CD14-positive monocyte (primary cell): Measurements from ENCODE around the gene ZAP70. TPM values are rescaled to one million over a fixed set of nuclear protein-coding genes. Genes with fewer than 3 reads are reported as not detected.

Experiments used
- DNase-seq, 3 donors: peaks; one replicate each; pipeline ENCODE4 v3.0.0-alpha.2; 2011 to 2022
- H2AFZ ChIP-seq: 2 replicates; pipeline ENCODE4 v1.6.0; 2012; ENCODE audit warnings: mild to moderate bottlenecking, low read depth, low read length, inconsistent platforms; ENCODE audit not compliant: insufficient read depth, poor library complexity, severe bottlenecking
- H3K27ac ChIP-seq, 2 donors: 1 replicate in 1 of 2; 2 replicates in 1 of 2; pipeline ENCODE4 v1.5.1; 2012 to 2013; ENCODE audit warnings: low read length in 2 of 2, control low read depth in 1 of 2, inconsistent platforms in 1 of 2, low read depth in 1 of 2, mild to moderate bottlenecking in 1 of 2
- H3K27me3 ChIP-seq, 2 donors: one replicate each; pipeline versions ENCODE4 v1.6.0 to v1.6.1; 2011 to 2013; ENCODE audit warnings: low read length in 2 of 2; ENCODE audit not compliant: control insufficient read depth in 2 of 2, insufficient read depth in 2 of 2
- H3K36me3 ChIP-seq, 2 donors: replicated peaks in 1 of 2; 1 replicate in 1 of 2; 2 replicates in 1 of 2; pipeline versions ENCODE4 v1.5.1 to v1.6.1; 2012 to 2013; ENCODE audit warnings: low read length in 2 of 2, control low read depth in 1 of 2, inconsistent platforms in 1 of 2, mild to moderate bottlenecking in 1 of 2; ENCODE audit not compliant: insufficient read depth in 2 of 2, control insufficient read depth in 1 of 2
- H3K4me1 ChIP-seq, 2 donors: 1 replicate in 1 of 2; 2 replicates in 1 of 2; pipeline versions ENCODE4 v1.5.1 to v1.6.1; 2012 to 2013; ENCODE audit warnings: low read length in 2 of 2, control low read depth in 1 of 2, inconsistent platforms in 1 of 2, mild to moderate bottlenecking in 1 of 2, moderate library complexity in 1 of 2; ENCODE audit not compliant: insufficient read depth in 2 of 2, control insufficient read depth in 1 of 2
- H3K4me2 ChIP-seq: replicated peaks from 2 replicates; pipeline ENCODE3; 2012; ENCODE audit warnings: low read length, moderate library complexity, mild to moderate bottlenecking; ENCODE audit not compliant: poor library complexity, severe bottlenecking; ENCODE audit errors: extremely low read depth
- H3K4me3 ChIP-seq, 3 experiments: fragments of 200-600 bp in 1 of 3; sonication (generic) in 1 of 3; replicated peaks in 1 of 3; 1 replicate in 2 of 3; 2 replicates in 1 of 3; pipeline ENCODE4 v1.5.1; 2011 to 2013; ENCODE audit warnings: low read length in 3 of 3, mild to moderate bottlenecking in 3 of 3, control low read depth in 2 of 3, low read depth in 2 of 3, inconsistent platforms in 1 of 3, moderate library complexity in 1 of 3
- H3K79me2 ChIP-seq: 2 replicates; pipeline ENCODE4 v1.6.0; 2012; ENCODE audit warnings: mild to moderate bottlenecking, control low read depth, inconsistent platforms, low read length, moderate library complexity; ENCODE audit not compliant: insufficient read depth
- H3K9ac ChIP-seq: 2 replicates; pipeline ENCODE4 v1.6.0; 2017; ENCODE audit warnings: low read length, mild to moderate bottlenecking; ENCODE audit not compliant: insufficient read depth, poor library complexity, severe bottlenecking
- H3K9me3 ChIP-seq, 2 donors: replicated peaks in 1 of 2; 1 replicate in 1 of 2; 2 replicates in 1 of 2; pipeline versions ENCODE4 v1.5.1 to v1.6.1; 2012 to 2013; ENCODE audit warnings: low read length in 2 of 2, control low read depth in 1 of 2; ENCODE audit not compliant: control insufficient read depth in 1 of 2, insufficient read depth in 1 of 2
- H4K20me1 ChIP-seq: 2 replicates; pipeline ENCODE4 v1.6.0; 2012; ENCODE audit warnings: mild to moderate bottlenecking, low read length, control low read depth, moderate library complexity; ENCODE audit not compliant: insufficient read depth
- H3K27ac Mint-ChIP-seq, 7 donors: one replicate each; pipeline ENCODE4 v1.8.0; 2020; ENCODE audit warnings: mild to moderate bottlenecking in 7 of 7, mixed read lengths in 7 of 7, moderate library complexity in 6 of 7, inconsistent platforms in 2 of 7
- H3K27me3 Mint-ChIP-seq, 3 donors: one replicate each; pipeline ENCODE4 v1.8.0; 2021 to 2022; ENCODE audit warnings: low read depth in 3 of 3, mild to moderate bottlenecking in 3 of 3, mixed read lengths in 3 of 3, moderate library complexity in 3 of 3, inconsistent platforms in 1 of 3
- H3K36me3 Mint-ChIP-seq, 2 donors: one replicate each; pipeline ENCODE4 v1.8.0; 2020; ENCODE audit warnings: mixed read lengths in 2 of 2, inconsistent platforms in 1 of 2, mild to moderate bottlenecking in 1 of 2
- H3K4me1 Mint-ChIP-seq: one replicate; pipeline ENCODE4 v1.8.0; 2020; ENCODE audit warnings: mild to moderate bottlenecking, mixed read lengths
- H3K4me3 Mint-ChIP-seq, 2 donors: one replicate each; pipeline ENCODE4 v1.8.0; 2020; ENCODE audit warnings: mild to moderate bottlenecking in 2 of 2, mixed read lengths in 2 of 2, moderate library complexity in 1 of 2
- H3K9me3 Mint-ChIP-seq, 7 donors: one replicate each; pipeline ENCODE4 v1.8.0; 2020 to 2022; ENCODE audit warnings: mixed read lengths in 7 of 7, mild to moderate bottlenecking in 6 of 7, moderate library complexity in 6 of 7, inconsistent platforms in 2 of 7
- CTCF ChIP-seq: fragments of 200-600 bp; IDR thresholded peaks from one replicate; pipeline ENCODE4 v1.8.0; 2022; ENCODE audit warnings: antibody characterized with exemption, mild to moderate bottlenecking
- WGBS: methylation state at CpG from one replicate; pipeline ENCODE4 v1.1.5; 2013; ENCODE audit warnings: missing lambda C conversion rate; ENCODE audit not compliant: insufficient coverage; 5-methylcytosine and 5-hydroxymethylcytosine counted together
- intact Hi-C, 2 donors: fragments of 100-400 bp; cut with micrococcal nuclease; formaldehyde crosslinking; loops; one replicate each; pipeline versions ENCODE4 v1.15.0 to v1.15.1; 2023
- polyA plus RNA-seq, 3 donors: library from polyadenylated mRNA; depleted of rRNA in 1 of 3; unstranded in 2 of 3; stranded (reverse) in 1 of 3; fragments of 300-500 nt in 2 of 3; fragments of >200 nt in 1 of 3; fragmentation: Illumina TruSeq in 2 of 3; gene quantifications; 1 replicate in 2 of 3; 2 replicates in 1 of 3; pipeline ENCODE4 v1.2.3, GENCODE V29; 2012 to 2021

The ZAP70 gene
- polyA plus RNA-seq, 3 donors = 0.30 to 0.69 (median 0.38) TPM

GRCh38 chr2:97693476-97693875 is 19.9 kb upstream of the ZAP70 start:
- TF ChIP-seq CTCF = no peak
- no peaks in the 10 kb centered on the region for H3K36me3 Mint-ChIP-seq
- intact Hi-C loops = no loop called here

DNA sequence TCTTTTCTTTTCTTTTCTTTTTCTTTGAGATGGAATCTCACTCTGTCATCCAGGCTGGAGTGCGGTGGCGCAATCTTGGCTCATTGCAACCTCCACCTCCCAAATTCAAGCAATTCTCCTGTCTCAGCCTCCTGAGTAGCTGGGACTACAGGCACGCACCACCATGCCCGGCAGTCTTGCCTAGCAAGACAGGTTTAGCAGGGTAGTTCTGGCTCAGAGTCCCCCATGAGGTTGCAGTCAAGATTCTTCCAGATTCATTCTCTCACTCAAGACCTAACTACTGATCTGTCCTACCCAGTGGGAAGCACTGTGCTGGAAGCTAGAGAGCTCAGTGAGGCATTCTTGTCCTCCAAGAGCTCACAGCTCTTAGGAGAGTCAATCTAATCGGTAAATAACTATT is 17.6 kb upstream of the ZAP70 start:
- H3K27ac Mint-ChIP-seq = no peak overlapping the region
- no peaks in the 10 kb centered on the region for H3K36me3 Mint-ChIP-seq

More at GRCh38 chr2:97693476-97693875, 19.9 kb upstream of the ZAP70 start:
- no peaks in the 10 kb centered on the region for H3K27me3 ChIP-seq
- H3K4me1 Mint-ChIP-seq = peaks cover 14% of the 10 kb centered on the region
- H3K9ac ChIP-seq = no peak overlapping the region
- H3K27ac Mint-ChIP-seq = no peak overlapping the region
- H3K9me3 ChIP-seq = no peaks in the 10 kb centered on the region
- no peak overlapping the region for H3K4me3 ChIP-seq
- no peak overlapping the region for H2AFZ ChIP-seq
- H3K27ac ChIP-seq = no peak overlapping the region
- no peaks in the 10 kb centered on the region for H4K20me1 ChIP-seq
- no peaks in the 10 kb centered on the region for H3K36me3 ChIP-seq
- H3K4me1 ChIP-seq = peaks cover 0 to 4% of the 10 kb centered on the region in 2 donors
- H3K4me2 ChIP-seq = no peak overlapping the region
- peaks cover 0 to 3% (median 0%) of the 10 kb centered on the region in 7 donors for H3K9me3 Mint-ChIP-seq
- peaks cover 1 to 8% (median 4%) of the 10 kb centered on the region in 3 donors for H3K27me3 Mint-ChIP-seq
- no peaks in the 10 kb centered on the region for H3K79me2 ChIP-seq
- DNase-seq = no peak
- H3K4me3 Mint-ChIP-seq = no peak overlapping the region

More for the DNA sequence above, 17.6 kb upstream of the ZAP70 start:
- WGBS = 100% methylated on average over 1 of the region's 5 CpGs
- no peak overlapping the region for H3K4me2 ChIP-seq
- Mint-ChIP-seq H3K4me3 (no peak overlapping the region), H3K4me1 (peaks cover 17% of the 10 kb centered on the region), H3K9me3 (peaks cover 0 to 3% (median 0%) of the 10 kb centered on the region in 7 donors), H3K27me3 (peaks cover 3 to 8% (median 4%) of the 10 kb centered on the region in 3 donors)
- intact Hi-C loops = loop anchor here in 1 of 2 donors (2.0 kb wide), 1 partner anchor 105 kb away; no protein-coding TSS in a partner anchor
- H3K27me3 ChIP-seq = no peaks in the 10 kb centered on the region
- no peak for TF ChIP-seq CTCF
- H3K9ac ChIP-seq = no peak overlapping the region
- no peaks in the 10 kb centered on the region for H3K36me3 ChIP-seq
- H3K79me2 ChIP-seq = no peaks in the 10 kb centered on the region
- H3K4me3 ChIP-seq = no peak overlapping the region
- H4K20me1 ChIP-seq = no peaks in the 10 kb centered on the region
- no peak overlapping the region for H3K27ac ChIP-seq
- no peaks in the 10 kb centered on the region for H3K9me3 ChIP-seq
- no peak for DNase-seq
- peaks cover 0 to 4% of the 10 kb centered on the region in 2 donors for H3K4me1 ChIP-seq
- H2AFZ ChIP-seq = no peak overlapping the region
